Activated naive CD4-positive, alpha-beta T cell treated with anti-CD3 and anti-CD28 coated beads for 36 hours (primary cell): ENCODE data around the gene ZNF587. TPM values are rescaled to one million over a fixed set of nuclear protein-coding genes. Genes with fewer than 3 reads are reported as not detected.
"Not testable (repeated sequence)": the region's sequence is repeated elsewhere in the genome, so short reads cannot be mapped to it uniquely, and the experiment has no call there.

Experiments used
- CTCF ChIA-PET: fragments of 350-600 bp; sonication (Branson Sonifier 250); formaldehyde crosslinking; loops from one replicate; lab custom pipeline; 2021; ENCODE audit warnings: antibody characterized with exemption; lab: Charles Lee
- DNase-seq: peaks from one replicate; pipeline ENCODE4 v3.0.0-alpha.2; 2020
- H3K27ac Mint-ChIP-seq: one replicate; pipeline ENCODE4 v1.8.0; 2021; ENCODE audit warnings: mild to moderate bottlenecking, mixed read lengths
- H3K27me3 Mint-ChIP-seq: one replicate; pipeline ENCODE4 v1.8.0; 2021; ENCODE audit warnings: low read depth, mixed read lengths
- H3K36me3 Mint-ChIP-seq: one replicate; pipeline ENCODE4 v1.8.0; 2021; ENCODE audit warnings: low read depth, mixed read lengths
- H3K4me1 Mint-ChIP-seq: one replicate; pipeline ENCODE4 v1.8.0; 2021; ENCODE audit warnings: low read depth, mixed read lengths
- H3K4me3 Mint-ChIP-seq: one replicate; pipeline ENCODE4 v1.8.0; 2021; ENCODE audit warnings: mild to moderate bottlenecking, moderate library complexity, mixed read lengths
- H3K9me3 Mint-ChIP-seq: one replicate; pipeline ENCODE4 v1.8.0; 2021; ENCODE audit warnings: mixed read lengths
- intact Hi-C: fragments of 100-400 bp; cut with micrococcal nuclease; formaldehyde crosslinking; loops from one replicate; pipeline ENCODE4 v1.15.1; 2023
- total RNA-seq, 2 experiments: library from RNA; stranded (reverse); gene quantifications; one replicate each; pipeline ENCODE4 v1.2.3, GENCODE V29; 2021

Gene ZNF587
- 10 to 100 TPM; 17.5 to 20.2 TPM for total RNA-seq

GRCh38 chr19:57849666-57850473 lies at the start of gene ZNF587:
Gene ZNF587 (plus strand): TSS chr19:57849859. CDS start chr19:57850039, 180 bp downstream.
- DNase-seq = peak; percentile 82
- CTCF ChIA-PET = interaction anchor here (0.6 kb wide), 1 partner anchor 282 kb away, joined by 3 read pairs; no protein-coding TSS in a partner anchor
- Mint-ChIP-seq H3K4me1 (peaks cover 21% of the 10 kb centered on the region), H3K9me3 (peaks cover 11% of the 10 kb centered on the region), H3K27ac (peak within 1 kb of the TSS; percentile 77), H3K4me3 (peak within 1 kb of the TSS; percentile 84), H3K36me3 (peaks cover 58% of the 10 kb centered on the region)
- not testable (repeated sequence) for H3K27me3 Mint-ChIP-seq
- intact Hi-C loops = loop anchor here (1.0 to 2.0 kb wide), 2 partner anchors 31 to 67 kb away; partner anchors contain the start of gene ZNF417

GRCh38 chr19:57800696-57801095 lies 49.0 kb upstream of the ZNF587 start:
- peaks cover 2% of the 10 kb centered on the region for H3K9me3 Mint-ChIP-seq
- H3K36me3 Mint-ChIP-seq = peaks cover 38% of the 10 kb centered on the region
- no peak overlapping the region for H3K4me3 Mint-ChIP-seq
- intact Hi-C loops = no loop called here
- peaks cover 18% of the 10 kb centered on the region for H3K4me1 Mint-ChIP-seq
- H3K27me3 Mint-ChIP-seq = no peaks in the 10 kb centered on the region
- no peak overlapping the region for H3K27ac Mint-ChIP-seq
- no peak for DNase-seq
- CTCF ChIA-PET = no interaction called here

GRCh38 chr19:57802269-57802668 lies 47.4 kb upstream of the ZNF587 start:
- Mint-ChIP-seq H3K36me3 (peaks cover 40% of the 10 kb centered on the region), H3K4me1 (peaks cover 21% of the 10 kb centered on the region), H3K27me3 (no peaks in the 10 kb centered on the region), H3K4me3 (no peak overlapping the region), H3K27ac (no peak overlapping the region), H3K9me3 (peaks cover 2% of the 10 kb centered on the region)
- CTCF ChIA-PET = interaction anchor here (0.6 kb wide), 1 partner anchor 65 kb away, joined by 3 read pairs; no protein-coding TSS in a partner anchor
- intact Hi-C loops = no loop called here
- no peak for DNase-seq

- H3K4me1 Mint-ChIP-seq = peaks cover 21% of the 10 kb centered on the region
- CTCF ChIA-PET = no interaction called here
- intact Hi-C loops = no loop called here
- H3K27me3 Mint-ChIP-seq = no peaks in the 10 kb centered on the region
- no peak for DNase-seq
- H3K4me3 Mint-ChIP-seq = peak overlapping the region; percentile 70
- peak overlapping the region; percentile 59 for H3K27ac Mint-ChIP-seq
- peaks cover 2% of the 10 kb centered on the region for H3K9me3 Mint-ChIP-seq
- peaks cover 46% of the 10 kb centered on the region for H3K36me3 Mint-ChIP-seq
Measured at GRCh38 chr19:57803265-57803593, 46.4 kb upstream of the ZNF587 start.

- H3K36me3 Mint-ChIP-seq = peaks cover 50% of the 10 kb centered on the region
- peak; percentile 34 for DNase-seq
- H3K4me1 Mint-ChIP-seq = peaks cover 21% of the 10 kb centered on the region
- peak overlapping the region; percentile 59 for H3K27ac Mint-ChIP-seq
- intact Hi-C loops = no loop called here
- H3K4me3 Mint-ChIP-seq = peak overlapping the region; percentile 70
- CTCF ChIA-PET = interaction anchor here (0.6 kb wide), 1 partner anchor 500 kb away, joined by 3 read pairs; no protein-coding TSS in a partner anchor
- no peaks in the 10 kb centered on the region for H3K27me3 Mint-ChIP-seq
- peaks cover 2% of the 10 kb centered on the region for H3K9me3 Mint-ChIP-seq
Measured at GRCh38 chr19:57803594-57804325, 45.9 kb upstream of the ZNF587 start.

- H3K27ac Mint-ChIP-seq = no peak overlapping the region
- H3K36me3 Mint-ChIP-seq = peaks cover 49% of the 10 kb centered on the region
- peaks cover 30% of the 10 kb centered on the region for H3K4me1 Mint-ChIP-seq
- H3K27me3 Mint-ChIP-seq = no peaks in the 10 kb centered on the region
- H3K4me3 Mint-ChIP-seq = no peak overlapping the region
- intact Hi-C loops = no loop called here
- CTCF ChIA-PET = interaction anchor here (0.7 kb wide), 1 partner anchor 45 kb away, joined by 3 read pairs; no protein-coding TSS in a partner anchor
- H3K9me3 Mint-ChIP-seq = no peaks in the 10 kb centered on the region
- no peak for DNase-seq
Measured at GRCh38 chr19:57807541-57807940, 42.1 kb upstream of the ZNF587 start.

GRCh38 chr19:57810410-57811295 lies 39.0 kb upstream of the ZNF587 start:
- H3K4me3 Mint-ChIP-seq, H3K9me3 Mint-ChIP-seq, H3K27me3 Mint-ChIP-seq, CTCF ChIA-PET, H3K27ac Mint-ChIP-seq, DNase-seq: not testable (repeated sequence)
- intact Hi-C loops = loop anchor here (10.0 kb wide), 1 partner anchor 344 kb away; the partner anchor contains the start of gene ZNF329
- H3K4me1 Mint-ChIP-seq = peaks cover 38% of the 10 kb centered on the region
- peaks cover 35% of the 10 kb centered on the region for H3K36me3 Mint-ChIP-seq

- Mint-ChIP-seq H3K27me3 (no peaks in the 10 kb centered on the region), H3K9me3 (no peaks in the 10 kb centered on the region), H3K4me3 (no peak overlapping the region), H3K27ac (peak overlapping the region; percentile 70), H3K36me3 (peaks cover 25% of the 10 kb centered on the region), H3K4me1 (peaks cover 34% of the 10 kb centered on the region)
- intact Hi-C loops = loop anchor here (10.0 kb wide), 1 partner anchor 343 kb away; the partner anchor contains the start of gene ZNF329
- no peak for DNase-seq
- CTCF ChIA-PET = no interaction called here
Measured at GRCh38 chr19:57812226-57812625, 37.4 kb upstream of the ZNF587 start.

- DNase-seq, CTCF ChIA-PET, H3K27me3 Mint-ChIP-seq, H3K9me3 Mint-ChIP-seq: not testable (repeated sequence)
- H3K36me3 Mint-ChIP-seq = peaks cover 17% of the 10 kb centered on the region
- peak overlapping the region; percentile 64 for H3K4me3 Mint-ChIP-seq
- intact Hi-C loops = loop anchor here (10.0 kb wide), 1 partner anchor 342 kb away; the partner anchor contains the start of gene ZNF329
- peaks cover 34% of the 10 kb centered on the region for H3K4me1 Mint-ChIP-seq
- H3K27ac Mint-ChIP-seq = peak overlapping the region; percentile 61
Measured at GRCh38 chr19:57812975-57813820, 36.5 kb upstream of the ZNF587 start.

GRCh38 chr19:57813919-57814504 lies 35.6 kb upstream of the ZNF587 start:
- H3K27me3 Mint-ChIP-seq = no peaks in the 10 kb centered on the region
- no peak for DNase-seq
- intact Hi-C loops = loop anchor here (1.0 to 10.0 kb wide), 3 partner anchors 68 to 408 kb away; partner anchors contain the start of genes ZNF329 and ZNF776
- H3K36me3 Mint-ChIP-seq = peaks cover 14% of the 10 kb centered on the region
- H3K4me1 Mint-ChIP-seq = peaks cover 37% of the 10 kb centered on the region
- H3K27ac Mint-ChIP-seq = peak overlapping the region; percentile 85
- peak overlapping the region; percentile 88 for H3K4me3 Mint-ChIP-seq
- CTCF ChIA-PET = no interaction called here
- no peaks in the 10 kb centered on the region for H3K9me3 Mint-ChIP-seq
